HTR-8/SVneo (cell line): ENCODE results near the gene KCNS3.

Experiments
- DNase-seq: peaks from one replicate; pipeline ENCODE4 v3.0.0; 2011; ENCODE audit warnings: low spot score, mixed read lengths; ENCODE audit not compliant: insufficient read length
- FAIRE-seq: peaks from 2 replicates; lab custom pipeline; 2011; peaks lifted over from hg19 to GRCh38; lab: Jason Lieb, UNC

Gene KCNS3

DNA sequence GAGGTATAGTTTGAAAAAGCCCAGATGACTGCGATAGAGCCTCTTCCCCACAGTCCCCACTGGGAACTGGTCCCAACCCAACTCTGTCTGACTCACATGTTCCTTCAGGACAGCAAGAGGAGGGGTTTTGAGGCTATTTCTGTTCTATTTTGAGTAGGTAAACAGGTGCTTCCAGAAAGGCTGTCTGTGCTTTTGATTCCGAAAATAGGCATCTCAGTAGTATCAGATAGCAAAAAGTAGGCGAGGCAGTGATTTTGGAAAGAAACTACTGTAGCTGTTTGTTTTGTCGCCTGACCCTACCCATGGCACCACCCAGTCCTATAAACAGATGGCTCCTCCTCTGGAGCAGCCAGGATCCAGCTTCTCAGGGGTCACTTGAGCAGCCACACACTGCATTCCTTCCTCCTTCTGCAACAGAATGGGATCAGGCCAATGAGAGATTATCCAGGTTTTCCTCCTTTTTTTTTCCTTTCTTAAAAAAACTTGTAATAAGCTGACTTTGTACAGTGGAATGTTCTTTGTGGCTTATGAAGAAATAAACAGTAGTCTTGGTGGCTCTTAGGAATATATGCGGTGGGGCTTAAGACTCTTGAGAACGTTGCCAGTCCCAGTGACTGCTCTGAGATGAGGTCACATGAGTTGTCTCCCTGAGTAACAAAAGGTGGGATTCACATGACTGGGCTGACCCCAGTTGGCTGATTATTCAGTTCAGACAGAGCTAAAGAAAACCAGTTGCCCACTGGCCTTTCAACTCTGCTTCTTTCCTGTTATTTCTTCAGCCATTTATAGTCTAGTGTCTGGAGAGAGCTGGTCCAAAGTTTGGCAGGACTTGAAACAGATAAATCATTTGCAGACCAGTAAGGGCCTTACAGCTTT, 98.6 kb downstream of the KCNS3 start:
- DNase-seq (peak; percentile 28), FAIRE-seq (no peak)

GRCh38 chr2:17979707-17980106, 101.2 kb downstream of the KCNS3 start:
- no peak for DNase-seq

DNA sequence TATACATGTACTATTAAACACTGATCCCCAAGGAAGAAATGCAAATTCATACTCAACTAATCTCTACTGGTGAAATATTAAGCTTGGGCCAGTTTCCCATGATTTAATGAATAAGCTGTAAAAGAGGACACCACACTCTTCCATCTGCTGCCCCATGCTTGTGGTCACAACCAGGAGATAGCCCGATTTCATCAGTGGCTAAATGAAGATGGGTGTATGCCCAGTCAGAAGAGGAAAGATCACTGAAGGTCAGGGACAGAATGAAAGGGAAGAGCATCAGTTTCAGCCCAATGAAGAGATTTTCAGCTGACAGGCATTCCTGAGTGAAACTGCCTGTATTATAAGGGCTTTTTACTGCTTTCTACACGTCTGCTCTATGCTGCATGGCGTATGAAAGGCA, 103.5 kb downstream of the KCNS3 start:
- FAIRE-seq (no peak), DNase-seq (no peak)

More at GRCh38 chr2:17979707-17980106, 101.2 kb downstream of the KCNS3 start:
- FAIRE-seq: no peak
